Stimulated activated CD4-positive, alpha-beta T cell treated with anti-CD3 and anti-CD28 coated beads, TNF-alpha, amount 100 ng/mL, for 24 hours (primary cell): ENCODE data around the gene RGCC.

Experiments
- DNase-seq, 3 experiments: peaks; one replicate each; pipeline ENCODE4 v3.0.0-alpha.2; 2020; ENCODE audit warnings: low read depth in 3 of 3

RGCC gene

DNA sequence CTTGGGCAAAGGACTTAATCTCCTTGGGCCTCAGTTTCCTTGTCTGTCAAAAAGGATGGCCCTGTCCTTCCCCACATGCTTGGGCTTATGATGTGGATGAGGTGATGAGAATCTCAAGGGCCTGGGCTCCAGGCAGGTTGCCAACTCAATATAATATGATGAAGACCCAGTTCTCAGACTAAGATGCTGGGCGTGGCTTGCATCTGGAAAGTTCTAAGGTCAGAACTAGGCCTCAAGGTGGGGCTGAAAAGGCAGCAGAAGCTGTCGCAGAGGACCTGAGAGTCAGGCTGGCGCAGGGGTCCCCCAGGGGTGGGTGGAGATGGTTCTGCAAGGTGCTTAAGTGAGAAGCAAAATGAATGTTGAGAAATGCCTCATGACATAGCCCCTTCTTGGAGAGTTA, 58.8 kb downstream of the RGCC start:
- DNase-seq = no peak

DNA sequence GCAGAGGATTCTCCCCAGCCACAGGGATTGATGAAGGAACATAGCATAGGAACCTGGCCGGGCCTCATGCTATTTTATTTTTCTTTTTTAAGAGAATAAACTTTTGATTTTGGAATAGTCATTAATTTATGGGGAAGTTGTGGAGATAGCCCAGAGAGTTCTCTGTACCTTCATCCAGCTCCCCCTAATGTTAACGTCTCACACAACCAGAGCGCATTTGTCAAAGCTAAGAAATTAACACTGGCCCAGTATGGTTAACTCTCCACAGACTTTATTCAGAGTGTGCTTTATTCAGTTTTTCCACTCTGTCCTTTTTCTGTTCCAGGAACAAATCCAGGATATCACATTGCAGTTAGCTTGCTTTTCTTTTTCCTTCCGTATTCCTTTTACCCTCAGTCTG, 59.4 kb downstream of the RGCC start:
- no peak for DNase-seq

DNA sequence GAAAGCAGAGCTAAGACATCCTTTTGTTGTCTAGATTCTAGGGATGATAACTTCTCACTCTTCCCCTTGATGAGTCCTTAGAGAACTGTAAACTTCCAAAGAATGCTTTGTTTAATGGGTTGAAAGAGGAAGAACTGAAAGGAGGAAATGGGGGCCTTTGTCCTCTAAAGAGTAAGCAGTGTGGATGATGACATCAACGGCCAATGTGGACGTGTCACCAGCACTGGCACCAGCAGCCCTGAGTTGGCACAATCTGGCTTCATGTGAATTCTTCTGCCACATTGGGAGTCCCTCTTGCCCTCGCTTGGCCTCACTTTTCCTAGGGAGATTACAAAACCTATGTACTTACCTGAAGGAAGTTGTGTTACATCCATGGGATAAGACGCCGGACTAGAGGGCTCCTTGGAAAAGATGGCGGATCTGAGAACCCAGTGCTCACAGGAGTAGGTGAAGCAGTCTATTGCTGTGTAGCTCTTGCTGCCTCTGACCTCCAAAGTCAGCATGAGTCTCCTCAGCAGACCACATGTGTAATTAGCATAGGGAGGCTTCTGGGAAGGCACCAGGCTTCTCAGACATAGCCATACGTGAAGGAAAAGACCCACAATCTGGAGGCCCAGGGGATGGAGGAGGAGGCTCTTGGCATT, 62.8 kb downstream of the RGCC start:
- DNase-seq = no peak
